GM12878 (cell line): ENCODE results near the gene SPHK1. TPM values are rescaled to one million over a fixed set of nuclear protein-coding genes. Genes with fewer than 3 reads are reported as not detected.

ENCODE experiments used
- ATAC-seq: fragments of 200-7000 bp; cut with Tn5 transposase; 3 replicates; pipeline ENCODE4 v1.9.1; 2020; ENCODE audit warnings: mild to moderate bottlenecking, moderate library complexity
- BruUV-seq: library from RNA; stranded (reverse); fragments of 400-500 nt; replicated peaks from 2 replicates; lab custom pipeline; 2021; lab: Mats Ljungman, UMichigan
- CTCF ChIA-PET: fragments of 300-600 bp; sonication (Branson Sonifier 250); formaldehyde crosslinking; extraction: SDS; loops from one replicate; lab custom pipeline; 2021; ENCODE audit warnings: inconsistent platforms; lab: Yijun Ruan, JAX
- POLR2A ChIA-PET: fragments of 350-600 bp; formaldehyde crosslinking; extraction: SDS; loops from one replicate; lab custom pipeline; 2021; ENCODE audit warnings: inconsistent platforms; lab: Charles Lee
- RAD21 ChIA-PET: fragments of 300-600 bp; sonication (Branson Sonifier 250); formaldehyde crosslinking; loops from one replicate; lab custom pipeline; 2023; ENCODE audit warnings: antibody characterized with exemption; ENCODE audit not compliant: unreplicated experiment; lab: Charles Lee
- SMC1A ChIA-PET: fragments of 300-600 bp; sonication (Branson Sonifier 250); formaldehyde crosslinking; loops from one replicate; lab custom pipeline; 2023; ENCODE audit not compliant: unreplicated experiment, uncharacterized antibody; lab: Charles Lee
- DNase-seq: peaks from one replicate; pipeline ENCODE4 v3.0.0-alpha.2; 2011; ENCODE audit warnings: low read depth, low spot score
- FAIRE-seq: peaks from 3 replicates; lab custom pipeline; 2011; peaks lifted over from hg19 to GRCh38; lab: Jason Lieb, UNC
- H2AFZ ChIP-seq: 2 replicates; pipeline ENCODE4 v1.6.0; 2011; ENCODE audit warnings: low read depth, low read length, control low read depth; ENCODE audit not compliant: control insufficient read depth
- H3K27ac ChIP-seq: 2 replicates; pipeline ENCODE4 v1.5.1; 2011; ENCODE audit warnings: control low read depth; ENCODE audit not compliant: control insufficient read depth, insufficient read depth
- H3K27me3 ChIP-seq, 2 experiments: replicated peaks in 1 of 2; 2 replicates each; pipeline versions ENCODE4 v1.6.0 to v1.6.1; 2011; ENCODE audit warnings: low read length in 1 of 2; ENCODE audit not compliant: control insufficient read depth in 2 of 2, insufficient read depth in 2 of 2
- H3K36me3 ChIP-seq, 2 experiments: 2 replicates each; pipeline ENCODE4 v1.5.1; 2011; ENCODE audit warnings: low read length in 1 of 2; ENCODE audit not compliant: control insufficient read depth in 2 of 2, insufficient read depth in 2 of 2
- H3K4me1 ChIP-seq: 2 replicates; pipeline ENCODE4 v1.6.1; 2011; ENCODE audit warnings: mild to moderate bottlenecking, low read length, moderate library complexity, mixed read lengths; ENCODE audit not compliant: control insufficient read depth, insufficient read depth
- H3K4me2 ChIP-seq: 2 replicates; pipeline ENCODE4 v1.6.0; 2011; ENCODE audit warnings: control low read depth; ENCODE audit not compliant: control insufficient read depth, insufficient read depth
- H3K4me3 ChIP-seq: fragments of 200-600 bp; sonication (generic); 2 replicates; pipeline ENCODE4 v1.5.1; 2016
- H3K79me2 ChIP-seq: 2 replicates; pipeline ENCODE4 v1.6.0; 2011; ENCODE audit warnings: low read length; ENCODE audit not compliant: control insufficient read depth, insufficient read depth
- H3K9ac ChIP-seq: 2 replicates; pipeline ENCODE4 v1.8.0; 2011; ENCODE audit warnings: low read length, control low read depth, mixed read lengths; ENCODE audit not compliant: control insufficient read depth, insufficient read depth
- H3K9me3 ChIP-seq: replicated peaks from 3 replicates; pipeline ENCODE4 v1.5.1; 2011; ENCODE audit warnings: mild to moderate bottlenecking, low read length; ENCODE audit not compliant: control insufficient read depth, insufficient read depth
- H4K20me1 ChIP-seq: 2 replicates; pipeline ENCODE4 v1.6.0; 2011; ENCODE audit not compliant: control insufficient read depth, insufficient read depth
- CBX5 ChIP-seq: sonication (generic); IDR thresholded peaks from 2 replicates; pipeline ENCODE4 v1.6.1; 2016; ENCODE audit warnings: low read depth, moderate library complexity, mild to moderate bottlenecking, inconsistent platforms
- E2F8 ChIP-seq: fragments of 450-650 bp; IDR thresholded peaks from 2 replicates; pipeline ENCODE4 v1.6.1; 2018; ENCODE audit warnings: mild to moderate bottlenecking, low read depth, moderate library complexity; ENCODE audit not compliant: partially characterized antibody
- EP300 ChIP-seq, 2 experiments: fragments of 150-350 bp in 1 of 2; IDR thresholded peaks; 2 replicates each; pipeline ENCODE4 v1.6.1; 2011 to 2012; ENCODE audit warnings: low read depth in 2 of 2, low read length in 2 of 2, borderline replicate concordance in 1 of 2, improper control_type of control experiment in 1 of 2, inconsistent platforms in 1 of 2; ENCODE audit not compliant: control insufficient read depth in 1 of 2
- IRF4 ChIP-seq: IDR thresholded peaks from 2 replicates; pipeline ENCODE4 v1.6.1; 2011; ENCODE audit warnings: low read depth, low read length
- MEF2B ChIP-seq: fragments of 450-650 bp; IDR thresholded peaks from 2 replicates; pipeline ENCODE4 v1.6.1; 2018; ENCODE audit warnings: mild to moderate bottlenecking, moderate library complexity; ENCODE audit not compliant: partially characterized antibody, poor library complexity, severe bottlenecking
- NRF1 ChIP-seq: conservative IDR thresholded peaks from 2 replicates; pipeline ENCODE4 v1.6.1; 2011; ENCODE audit warnings: mild to moderate bottlenecking, low read depth, low read length, improper control_type of control experiment
- POLR2AphosphoS2 ChIP-seq: IDR thresholded peaks from 2 replicates; pipeline ENCODE4 v1.6.1; 2011; ENCODE audit warnings: low read depth, mild to moderate bottlenecking, low read length, improper control_type of control experiment, moderate library complexity
- RBBP5 ChIP-seq: fragments of 200-600 bp; sonication (generic); conservative IDR thresholded peaks from 2 replicates; pipeline ENCODE4 v1.6.1; 2016
- SMAD1 ChIP-seq: fragments of 450-650 bp; IDR thresholded peaks from 2 replicates; pipeline ENCODE4 v1.6.1; 2018; ENCODE audit warnings: mild to moderate bottlenecking, low read depth; ENCODE audit not compliant: partially characterized antibody
- SMARCA5 ChIP-seq: fragments of 450-650 bp; IDR thresholded peaks from 2 replicates; pipeline ENCODE4 v1.6.1; 2017; ENCODE audit warnings: mild to moderate bottlenecking
- TAF1 ChIP-seq: IDR thresholded peaks from 2 replicates; pipeline ENCODE4 v1.6.1; 2011; ENCODE audit warnings: mild to moderate bottlenecking, low read depth, low read length, borderline replicate concordance
- ZNF217 ChIP-seq: fragments of 450-650 bp; IDR thresholded peaks from 2 replicates; pipeline ENCODE4 v1.6.1; 2017; ENCODE audit warnings: antibody characterized with exemption, mild to moderate bottlenecking
- ZNF274 ChIP-seq: IDR thresholded peaks from one replicate; pipeline ENCODE4 v1.8.0; 2011; ENCODE audit not compliant: insufficient read length, insufficient read depth
- whole genome bisulfite sequencing: methylation state at CpG from one replicate; pipeline ENCODE4 v1.1.6; 2016; ENCODE audit warnings: low lambda C conversion rate; ENCODE audit not compliant: insufficient replicate concordance, insufficient coverage; ENCODE audit errors: missing lambda C conversion rate; 5-methylcytosine and 5-hydroxymethylcytosine counted together
- in situ Hi-C: fragments of 300-500 bp; cut with MboI; formaldehyde crosslinking; loops from 9 replicates; pipeline ENCODE4 v1.14.3; 2018; ENCODE audit warnings: mixed read lengths
- intact Hi-C: fragments of 100-400 bp; cut with micrococcal nuclease; formaldehyde crosslinking; loops from one replicate; pipeline ENCODE4 v1.14.2; 2022; ENCODE audit not compliant: unreplicated experiment
- polyA plus RNA-seq, 11 experiments: library from polyadenylated mRNA; depleted of rRNA in 4 of 11; unstranded in 6 of 11; stranded (reverse) in 5 of 11; fragments of >200 nt; fragmentation: Nextera tagmentation in 4 of 11; fragmentation: Illumina TruSeq in 1 of 11; extraction: Ambion mirVana in 4 of 11; extraction: Trizol in 1 of 11; gene quantifications; 1 replicate in 1 of 11; 2 replicates in 10 of 11; pipeline versions ENCODE4 v1.2.1 to v1.2.3, GENCODE V29; 2011 to 2016; ENCODE audit warnings: inconsistent platforms in 2 of 11, missing spikeins in 2 of 11, low read depth in 1 of 11
- total RNA-seq, 4 experiments: library from RNA; depleted of rRNA in 3 of 4; stranded (reverse); fragments of >200 nt in 3 of 4; fragmentation: Illumina TruSeq in 1 of 4; extraction: Trizol in 1 of 4; gene quantifications; 2 replicates each; pipeline versions ENCODE4 v1.2.1 to v1.2.3, GENCODE V29; 2013 to 2021
- TF ChIP-seq, protein P1 (sequence below): fragments of 450-650 bp; IDR thresholded peaks from 2 replicates; pipeline ENCODE4 v1.6.1; 2017; ENCODE audit warnings: mild to moderate bottlenecking, moderate library complexity
- TF ChIP-seq, protein P2 (sequence below): fragments of 450-650 bp; IDR thresholded peaks from 2 replicates; pipeline ENCODE4 v1.6.1; 2018; ENCODE audit warnings: borderline replicate concordance, mild to moderate bottlenecking; ENCODE audit not compliant: partially characterized antibody

SPHK1 gene
- total and polyA plus RNA-seq, 10 of the 15 experiments (the other 5 are each of a cell fraction or from before 2014, with no cell fraction given) = 0.09 to 1.1 (median 0.36) TPM; not detected in 2

DNA sequence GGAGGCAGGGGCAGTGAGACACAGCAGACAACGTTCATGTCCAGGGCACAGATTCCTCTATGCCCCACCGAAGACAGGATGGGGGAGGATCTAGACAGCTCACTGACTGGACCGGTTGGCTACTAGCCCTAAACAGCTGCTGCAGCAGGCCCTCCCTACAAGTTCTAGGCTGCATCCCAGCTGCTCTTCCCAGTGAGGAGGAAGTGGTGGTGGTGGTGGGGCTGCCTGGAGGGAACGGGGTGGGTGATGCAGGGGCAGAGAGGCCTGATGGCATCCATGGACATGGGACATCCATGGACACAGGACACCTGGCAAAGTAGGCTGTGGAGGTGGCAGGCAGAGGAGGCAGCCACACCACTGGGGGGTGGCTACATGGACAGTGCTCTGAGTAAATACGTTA, 18.3 kb downstream of the SPHK1 start:
- in situ Hi-C loops = no loop called here
- Histone ChIP-seq H3K36me3 (peaks cover 17 to 42% of the 10 kb centered on the region in 2 experiments), H3K79me2 (peaks cover 4% of the 10 kb centered on the region)
- TF ChIP-seq ZNF274 = no peak
- TF ChIP-seq POLR2AphosphoS2 = no peak
- TF ChIP-seq SMAD1 = no peak
- no peak for TF ChIP-seq EP300 (IDR thresholded peaks at IDR 0.05; ENCODE audit: borderline replicate concordance in 1 of 2, control insufficient read depth in 1 of 2, low read depth in 2 of 2, low read length in 2 of 2)
- TF ChIP-seq CBX5 = no peak
- TF ChIP-seq ZNF217 = no peak
- TF ChIP-seq RBBP5 = no peak
- TF ChIP-seq, protein P1, sequence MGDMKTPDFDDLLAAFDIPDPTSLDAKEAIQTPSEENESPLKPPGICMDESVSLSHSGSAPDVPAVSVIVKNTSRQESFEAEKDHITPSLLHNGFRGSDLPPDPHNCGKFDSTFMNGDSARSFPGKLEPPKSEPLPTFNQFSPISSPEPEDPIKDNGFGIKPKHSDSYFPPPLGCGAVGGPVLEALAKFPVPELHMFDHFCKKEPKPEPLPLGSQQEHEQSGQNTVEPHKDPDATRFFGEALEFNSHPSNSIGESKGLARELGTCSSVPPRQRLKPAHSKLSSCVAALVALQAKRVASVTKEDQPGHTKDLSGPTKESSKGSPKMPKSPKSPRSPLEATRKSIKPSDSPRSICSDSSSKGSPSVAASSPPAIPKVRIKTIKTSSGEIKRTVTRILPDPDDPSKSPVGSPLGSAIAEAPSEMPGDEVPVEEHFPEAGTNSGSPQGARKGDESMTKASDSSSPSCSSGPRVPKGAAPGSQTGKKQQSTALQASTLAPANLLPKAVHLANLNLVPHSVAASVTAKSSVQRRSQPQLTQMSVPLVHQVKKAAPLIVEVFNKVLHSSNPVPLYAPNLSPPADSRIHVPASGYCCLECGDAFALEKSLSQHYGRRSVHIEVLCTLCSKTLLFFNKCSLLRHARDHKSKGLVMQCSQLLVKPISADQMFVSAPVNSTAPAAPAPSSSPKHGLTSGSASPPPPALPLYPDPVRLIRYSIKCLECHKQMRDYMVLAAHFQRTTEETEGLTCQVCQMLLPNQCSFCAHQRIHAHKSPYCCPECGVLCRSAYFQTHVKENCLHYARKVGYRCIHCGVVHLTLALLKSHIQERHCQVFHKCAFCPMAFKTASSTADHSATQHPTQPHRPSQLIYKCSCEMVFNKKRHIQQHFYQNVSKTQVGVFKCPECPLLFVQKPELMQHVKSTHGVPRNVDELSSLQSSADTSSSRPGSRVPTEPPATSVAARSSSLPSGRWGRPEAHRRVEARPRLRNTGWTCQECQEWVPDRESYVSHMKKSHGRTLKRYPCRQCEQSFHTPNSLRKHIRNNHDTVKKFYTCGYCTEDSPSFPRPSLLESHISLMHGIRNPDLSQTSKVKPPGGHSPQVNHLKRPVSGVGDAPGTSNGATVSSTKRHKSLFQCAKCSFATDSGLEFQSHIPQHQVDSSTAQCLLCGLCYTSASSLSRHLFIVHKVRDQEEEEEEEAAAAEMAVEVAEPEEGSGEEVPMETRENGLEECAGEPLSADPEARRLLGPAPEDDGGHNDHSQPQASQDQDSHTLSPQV = no peak
- no peak for TF ChIP-seq NRF1
- TF ChIP-seq E2F8 = no peak
- TF ChIP-seq, protein P2, sequence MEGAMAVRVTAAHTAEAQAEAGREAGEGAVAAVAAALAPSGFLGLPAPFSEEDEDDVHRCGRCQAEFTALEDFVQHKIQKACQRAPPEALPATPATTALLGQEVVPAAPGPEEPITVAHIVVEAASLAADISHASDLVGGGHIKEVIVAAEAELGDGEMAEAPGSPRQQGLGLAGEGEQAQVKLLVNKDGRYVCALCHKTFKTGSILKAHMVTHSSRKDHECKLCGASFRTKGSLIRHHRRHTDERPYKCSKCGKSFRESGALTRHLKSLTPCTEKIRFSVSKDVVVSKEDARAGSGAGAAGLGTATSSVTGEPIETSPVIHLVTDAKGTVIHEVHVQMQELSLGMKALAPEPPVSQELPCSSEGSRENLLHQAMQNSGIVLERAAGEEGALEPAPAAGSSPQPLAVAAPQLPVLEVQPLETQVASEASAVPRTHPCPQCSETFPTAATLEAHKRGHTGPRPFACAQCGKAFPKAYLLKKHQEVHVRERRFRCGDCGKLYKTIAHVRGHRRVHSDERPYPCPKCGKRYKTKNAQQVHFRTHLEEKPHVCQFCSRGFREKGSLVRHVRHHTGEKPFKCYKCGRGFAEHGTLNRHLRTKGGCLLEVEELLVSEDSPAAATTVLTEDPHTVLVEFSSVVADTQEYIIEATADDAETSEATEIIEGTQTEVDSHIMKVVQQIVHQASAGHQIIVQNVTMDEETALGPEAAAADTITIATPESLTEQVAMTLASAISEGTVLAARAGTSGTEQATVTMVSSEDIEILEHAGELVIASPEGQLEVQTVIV = no peak
- TF ChIP-seq MEF2B = no peak
- no peak for TF ChIP-seq TAF1
- TF ChIP-seq IRF4 = no peak
- no peak for TF ChIP-seq SMARCA5

More for the DNA sequence above, 18.3 kb downstream of the SPHK1 start:
- no TSS peak for BruUV-seq
- RAD21 ChIA-PET = no interaction called here
- Histone ChIP-seq H3K4me3 (no peak overlapping the region), H4K20me1 (no peaks in the 10 kb centered on the region; the same call in 1 of the 2 replicates), H3K4me2 (no peak overlapping the region), H3K9me3 (no peaks in the 10 kb centered on the region), H3K27me3 (no peaks in the 10 kb centered on the region), H3K27ac (no peak overlapping the region), H3K9ac (no peak overlapping the region), H3K4me1 (peaks cover 20% of the 10 kb centered on the region), H2AFZ (no peak overlapping the region)
- POLR2A ChIA-PET = no interaction called here
- DNase-seq (no peak), FAIRE-seq (no peak), ATAC-seq (no peak)
- SMC1A ChIA-PET = no interaction called here
- intact Hi-C loops = no loop called here
- CTCF ChIA-PET = no interaction called here
- WGBS = 94% methylated on average over 5 of the region's 5 CpGs
